ENCODE data around the gene RINL.

DNA sequence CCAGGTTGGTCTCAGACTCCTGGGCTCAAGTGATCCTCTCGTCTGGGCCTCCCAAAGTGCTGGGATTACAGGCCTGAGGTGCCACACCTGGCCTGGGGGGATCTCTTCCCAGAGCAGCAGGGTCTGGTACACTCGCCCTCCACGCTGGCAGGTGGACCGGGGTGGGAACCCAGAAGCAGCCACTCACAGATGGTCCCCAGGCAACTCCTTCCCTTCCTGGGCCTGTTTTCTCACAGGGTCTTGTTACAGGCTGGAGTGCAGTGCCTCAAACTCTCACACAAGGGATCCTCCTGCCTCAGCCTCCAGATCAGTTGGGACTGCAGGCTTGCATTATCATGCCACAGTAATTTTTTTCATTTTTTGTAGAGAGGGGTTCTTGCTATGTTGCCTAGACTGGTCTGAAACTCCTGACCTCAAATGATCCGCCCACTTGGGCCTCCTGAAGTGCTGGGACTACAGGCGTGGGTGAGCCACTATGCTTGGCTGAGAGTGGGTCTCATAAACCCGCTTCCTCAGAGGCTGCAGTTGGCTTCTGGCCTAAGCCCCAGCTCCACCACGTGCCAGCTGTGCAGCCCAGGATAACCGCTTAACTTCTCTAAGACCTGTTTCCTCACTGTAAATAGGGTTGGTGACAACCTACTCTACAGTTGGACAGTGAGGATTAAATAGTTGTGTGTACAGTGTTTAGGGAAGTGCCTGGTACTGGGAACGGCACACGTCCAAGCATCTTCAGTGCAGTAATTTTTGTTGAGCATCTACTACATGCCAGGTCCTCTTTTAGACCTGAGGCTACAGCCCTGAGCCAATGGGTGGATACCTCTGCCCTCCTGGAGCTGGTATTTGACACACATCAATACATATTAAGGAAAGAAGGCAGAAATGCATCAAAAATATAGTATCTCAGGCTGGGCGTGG, 34.8 kb upstream of the RINL start:
- TF ChIP-seq, protein P1, sequence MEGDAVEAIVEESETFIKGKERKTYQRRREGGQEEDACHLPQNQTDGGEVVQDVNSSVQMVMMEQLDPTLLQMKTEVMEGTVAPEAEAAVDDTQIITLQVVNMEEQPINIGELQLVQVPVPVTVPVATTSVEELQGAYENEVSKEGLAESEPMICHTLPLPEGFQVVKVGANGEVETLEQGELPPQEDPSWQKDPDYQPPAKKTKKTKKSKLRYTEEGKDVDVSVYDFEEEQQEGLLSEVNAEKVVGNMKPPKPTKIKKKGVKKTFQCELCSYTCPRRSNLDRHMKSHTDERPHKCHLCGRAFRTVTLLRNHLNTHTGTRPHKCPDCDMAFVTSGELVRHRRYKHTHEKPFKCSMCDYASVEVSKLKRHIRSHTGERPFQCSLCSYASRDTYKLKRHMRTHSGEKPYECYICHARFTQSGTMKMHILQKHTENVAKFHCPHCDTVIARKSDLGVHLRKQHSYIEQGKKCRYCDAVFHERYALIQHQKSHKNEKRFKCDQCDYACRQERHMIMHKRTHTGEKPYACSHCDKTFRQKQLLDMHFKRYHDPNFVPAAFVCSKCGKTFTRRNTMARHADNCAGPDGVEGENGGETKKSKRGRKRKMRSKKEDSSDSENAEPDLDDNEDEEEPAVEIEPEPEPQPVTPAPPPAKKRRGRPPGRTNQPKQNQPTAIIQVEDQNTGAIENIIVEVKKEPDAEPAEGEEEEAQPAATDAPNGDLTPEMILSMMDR (IDR thresholded peaks at IDR 0.05; ENCODE audit: control extremely low read depth in 1 of 3, insufficient read depth in 1 of 3, low read depth in 1 of 3, low read length in 3 of 3): no peak
- no peak for TF ChIP-seq BRCA1 (IDR thresholded peaks at IDR 0.05; ENCODE audit: low read depth, low read length)
- no peak for TF ChIP-seq EP300 (IDR thresholded peaks at IDR 0.05; ENCODE audit: borderline replicate concordance in 1 of 2, low read depth in 2 of 2, low read length in 2 of 2)
- TF ChIP-seq KDM5A (IDR thresholded peaks at IDR 0.05; ENCODE audit: low read length): no peak
- no peak for TF ChIP-seq TAF1 (IDR thresholded peaks at IDR 0.05; ENCODE audit: low read depth, low read length)

All from H1 (cell line).